DND-41 (cell line): Measurements from ENCODE around the gene CDC16.

Source experiments
- ATAC-seq: fragments of 200-7000 bp; cut with Tn5 transposase; 3 replicates; pipeline ENCODE4 v1.9.1; 2021; ENCODE audit warnings: low read depth; ENCODE audit not compliant: insufficient read depth
- DNase-seq: peaks from one replicate; pipeline ENCODE4 v3.0.0-alpha.2; 2020
- H2AFZ ChIP-seq: 2 replicates; pipeline ENCODE4 v1.6.0; 2012; ENCODE audit warnings: low read depth, low read length
- H3K27ac ChIP-seq: 2 replicates; pipeline ENCODE4 v1.5.1; 2012; ENCODE audit warnings: low read length, inconsistent platforms
- H3K27me3 ChIP-seq: fragments of 200-600 bp; sonication (generic); 2 replicates; pipeline ENCODE4 v1.6.0; 2012; ENCODE audit warnings: low read length, mild to moderate bottlenecking, inconsistent platforms; ENCODE audit not compliant: insufficient read depth, poor library complexity
- H3K36me3 ChIP-seq: 2 replicates; pipeline ENCODE4 v1.5.1; 2012; ENCODE audit warnings: low read length, inconsistent platforms; ENCODE audit not compliant: insufficient read depth
- H3K4me1 ChIP-seq: 2 replicates; pipeline ENCODE4 v1.5.1; 2012; ENCODE audit warnings: mild to moderate bottlenecking, low read length; ENCODE audit not compliant: insufficient read depth
- H3K4me2 ChIP-seq: 2 replicates; pipeline ENCODE4 v1.6.0; 2012; ENCODE audit warnings: mild to moderate bottlenecking, moderate library complexity, low read length, inconsistent platforms; ENCODE audit not compliant: insufficient read depth
- H3K4me3 ChIP-seq, 2 experiments: fragments of 200-600 bp in 1 of 2; shearing (Covaris generic) in 1 of 2; 2 replicates each; pipeline ENCODE4 v1.5.1; 2012 to 2016; ENCODE audit warnings: inconsistent platforms in 2 of 2, low read length in 2 of 2, mild to moderate bottlenecking in 2 of 2, low read depth in 1 of 2, moderate library complexity in 1 of 2
- H3K79me2 ChIP-seq: 2 replicates; pipeline ENCODE4 v1.6.0; 2012; ENCODE audit warnings: low read length, inconsistent platforms; ENCODE audit not compliant: insufficient read depth
- H3K9ac ChIP-seq: 2 replicates; pipeline ENCODE4 v1.6.0; 2012; ENCODE audit warnings: low read depth, mild to moderate bottlenecking, inconsistent platforms, low read length, moderate library complexity
- H3K9me3 ChIP-seq: 2 replicates; pipeline ENCODE4 v1.5.1; 2012; ENCODE audit warnings: low read length, moderate library complexity, mild to moderate bottlenecking, inconsistent platforms; ENCODE audit not compliant: insufficient read depth, severe bottlenecking
- H4K20me1 ChIP-seq: 2 replicates; pipeline ENCODE4 v1.6.0; 2012; ENCODE audit warnings: low read length; ENCODE audit not compliant: insufficient read depth
- EZH2 ChIP-seq: IDR thresholded peaks from 3 replicates; pipeline ENCODE4 v1.6.1; 2012; ENCODE audit warnings: borderline replicate concordance, low read depth, mild to moderate bottlenecking, moderate library complexity, low read length, inconsistent platforms; ENCODE audit not compliant: severe bottlenecking
- TF ChIP-seq, protein P1 (sequence below): IDR thresholded peaks from 2 replicates; pipeline ENCODE4 v1.5.1; 2012; ENCODE audit warnings: borderline replicate concordance, low read length, moderate library complexity, mild to moderate bottlenecking; ENCODE audit not compliant: poor library complexity, severe bottlenecking; ENCODE audit errors: extremely low read depth

Gene CDC16

GRCh38 chr13:114264886-114265611, 30.4 kb downstream of the CDC16 start:
- H3K4me2 ChIP-seq = no peak overlapping the region

DNA sequence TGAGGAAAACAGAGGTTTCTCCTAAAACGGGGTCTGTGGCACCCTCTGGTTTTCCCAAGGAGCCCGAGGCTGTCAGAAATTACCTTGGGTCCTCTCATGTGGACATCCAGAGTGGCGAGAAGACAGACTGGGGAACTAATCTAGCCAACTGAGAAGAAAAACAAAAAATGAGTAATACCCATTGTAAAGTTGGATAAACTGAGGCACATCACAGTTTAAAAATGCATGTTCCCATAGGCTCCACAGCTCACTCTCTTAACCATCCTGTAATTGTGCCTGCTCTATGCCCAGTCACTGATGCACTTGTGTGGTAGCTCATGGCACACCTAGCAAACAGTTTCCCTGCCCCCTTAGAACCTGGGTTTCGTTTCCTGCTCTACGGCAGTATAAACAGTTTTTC, 31.5 kb downstream of the CDC16 start:
- Histone ChIP-seq H2AFZ (no peak overlapping the region), H3K4me1 (peaks cover 32% of the 10 kb centered on the region), H3K9ac (no peak overlapping the region), H3K9me3 (no peaks in the 10 kb centered on the region), H4K20me1 (peaks cover 11% of the 10 kb centered on the region), H3K4me2 (no peak overlapping the region), H3K4me3 (no peak overlapping the region), H3K36me3 (peaks cover 88% of the 10 kb centered on the region), H3K79me2 (no peaks in the 10 kb centered on the region), H3K27me3 (no peaks in the 10 kb centered on the region), H3K27ac (no peak overlapping the region)
- ATAC-seq (no peak), DNase-seq (no peak)
- no peak for TF ChIP-seq EZH2
- TF ChIP-seq, protein P1, sequence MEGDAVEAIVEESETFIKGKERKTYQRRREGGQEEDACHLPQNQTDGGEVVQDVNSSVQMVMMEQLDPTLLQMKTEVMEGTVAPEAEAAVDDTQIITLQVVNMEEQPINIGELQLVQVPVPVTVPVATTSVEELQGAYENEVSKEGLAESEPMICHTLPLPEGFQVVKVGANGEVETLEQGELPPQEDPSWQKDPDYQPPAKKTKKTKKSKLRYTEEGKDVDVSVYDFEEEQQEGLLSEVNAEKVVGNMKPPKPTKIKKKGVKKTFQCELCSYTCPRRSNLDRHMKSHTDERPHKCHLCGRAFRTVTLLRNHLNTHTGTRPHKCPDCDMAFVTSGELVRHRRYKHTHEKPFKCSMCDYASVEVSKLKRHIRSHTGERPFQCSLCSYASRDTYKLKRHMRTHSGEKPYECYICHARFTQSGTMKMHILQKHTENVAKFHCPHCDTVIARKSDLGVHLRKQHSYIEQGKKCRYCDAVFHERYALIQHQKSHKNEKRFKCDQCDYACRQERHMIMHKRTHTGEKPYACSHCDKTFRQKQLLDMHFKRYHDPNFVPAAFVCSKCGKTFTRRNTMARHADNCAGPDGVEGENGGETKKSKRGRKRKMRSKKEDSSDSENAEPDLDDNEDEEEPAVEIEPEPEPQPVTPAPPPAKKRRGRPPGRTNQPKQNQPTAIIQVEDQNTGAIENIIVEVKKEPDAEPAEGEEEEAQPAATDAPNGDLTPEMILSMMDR = no peak

More at GRCh38 chr13:114264886-114265611, 30.4 kb downstream of the CDC16 start:
- DNase-seq = no peak
- Histone ChIP-seq H2AFZ (no peak overlapping the region), H3K4me3 (no peak overlapping the region), H3K27me3 (no peaks in the 10 kb centered on the region), H4K20me1 (peaks cover 11% of the 10 kb centered on the region), H3K9ac (no peak overlapping the region), H3K4me1 (peaks cover 37% of the 10 kb centered on the region), H3K36me3 (peaks cover 94% of the 10 kb centered on the region), H3K79me2 (no peaks in the 10 kb centered on the region; the same call in 1 of the 2 replicates), H3K27ac (no peak overlapping the region), H3K9me3 (no peaks in the 10 kb centered on the region)
- no peak for ATAC-seq
- TF ChIP-seq, protein P1 = no peak
- TF ChIP-seq EZH2 = no peak

- no peak for ATAC-seq
- no peak for TF ChIP-seq EZH2
- TF ChIP-seq, protein P1 = no peak
- peaks cover 3% of the 10 kb centered on the region; the same call in 1 of the 2 replicates for H4K20me1 ChIP-seq
- H3K9me3 ChIP-seq = no peaks in the 10 kb centered on the region
- no peak for DNase-seq
- H3K27me3 ChIP-seq = no peaks in the 10 kb centered on the region
- peaks cover 8% of the 10 kb centered on the region for H3K4me1 ChIP-seq
- no peak overlapping the region for H3K4me3 ChIP-seq
- H3K79me2 ChIP-seq = no peaks in the 10 kb centered on the region
- no peak overlapping the region for H3K9ac ChIP-seq
- no peak overlapping the region for H3K4me2 ChIP-seq
- H3K36me3 ChIP-seq = peaks cover 84% of the 10 kb centered on the region
- no peak overlapping the region for H2AFZ ChIP-seq
- H3K27ac ChIP-seq = no peak overlapping the region
Observed at GRCh38 chr13:114268344-114269280, 33.9 kb downstream of the CDC16 start.
